H1 (cell line): ENCODE results near the gene LDB1. TPM values are rescaled to one million over a fixed set of nuclear protein-coding genes. Genes with fewer than 3 reads are reported as not detected.

Experiments
- CBX5 ChIP-seq: fragments of 300-800, 300-1000 bp; sonication (generic); IDR thresholded peaks from 2 replicates; pipeline ENCODE4 v1.7.1; 2016; ENCODE audit warnings: antibody characterized with exemption, low read length, low read depth
- CTCF ChIP-seq, 3 experiments: IDR thresholded peaks; 1 replicate in 2 of 3; 2 replicates in 1 of 3; pipeline versions ENCODE4 v1.5.1 to v1.6.1; 2011; ENCODE audit warnings: low read length in 3 of 3, mild to moderate bottlenecking in 3 of 3, inconsistent platforms in 2 of 3, low read depth in 1 of 3, moderate library complexity in 1 of 3; ENCODE audit not compliant: insufficient read depth in 1 of 3; ENCODE audit errors: control extremely low read depth in 1 of 3
- RNF2 ChIP-seq: fragments of 200-900, 300-1000 bp; sonication (generic); IDR thresholded peaks from 2 replicates; pipeline ENCODE4 v1.7.1; 2016; ENCODE audit warnings: borderline replicate concordance, low read depth, mild to moderate bottlenecking, antibody characterized with exemption, low read length; ENCODE audit not compliant: poor library complexity, severe bottlenecking; ENCODE audit errors: missing control alignments
- TAF7 ChIP-seq: optimal IDR thresholded peaks from 2 replicates; pipeline ENCODE3; 2011; ENCODE audit warnings: low read depth, mild to moderate bottlenecking, inconsistent platforms, low read length, moderate library complexity, borderline replicate concordance
- polyA plus RNA-seq, 7 experiments: library from polyadenylated mRNA; depleted of rRNA in 3 of 7; stranded (reverse) in 5 of 7; unstranded in 2 of 7; fragments of >200 nt in 5 of 7; fragments of 200-250 nt in 2 of 7; gene quantifications; 1 replicate in 5 of 7; 2 replicates in 1 of 7; 4 replicates in 1 of 7; pipeline versions ENCODE4 v1.2.1 to v1.2.3, GENCODE V29; 2011 to 2013; ENCODE audit warnings: missing spikeins in 2 of 7, mixed read lengths in 2 of 7
- total RNA-seq: library from RNA; stranded (reverse); fragmentation: NEBNext Ultra II Directional; extraction: Animal tissue kit (Norgen Biotek cat#: 25700); gene quantifications from 2 replicates; pipeline ENCODE4 v1.2.1, GENCODE V29; 2021

LDB1 gene
- total and polyA plus RNA-seq, 2 of the 8 experiments (the other 6 are each of a cell fraction or from before 2014, with no cell fraction given): 88.4 to 138 TPM

GRCh38 chr10:102141583-102142107, 21.5 kb upstream of the LDB1 start (continued):
- no peak for TF ChIP-seq CBX5
- no peak for TF ChIP-seq TAF7
- TF ChIP-seq CTCF (IDR thresholded peaks at IDR 0.05; ENCODE audit: control extremely low read depth in 1 of 3, insufficient read depth in 1 of 3, low read depth in 1 of 3, low read length in 3 of 3): no peak
- TF ChIP-seq RNF2: no peak
